ENCODE measurements around the gene ZXDC.

DNA sequence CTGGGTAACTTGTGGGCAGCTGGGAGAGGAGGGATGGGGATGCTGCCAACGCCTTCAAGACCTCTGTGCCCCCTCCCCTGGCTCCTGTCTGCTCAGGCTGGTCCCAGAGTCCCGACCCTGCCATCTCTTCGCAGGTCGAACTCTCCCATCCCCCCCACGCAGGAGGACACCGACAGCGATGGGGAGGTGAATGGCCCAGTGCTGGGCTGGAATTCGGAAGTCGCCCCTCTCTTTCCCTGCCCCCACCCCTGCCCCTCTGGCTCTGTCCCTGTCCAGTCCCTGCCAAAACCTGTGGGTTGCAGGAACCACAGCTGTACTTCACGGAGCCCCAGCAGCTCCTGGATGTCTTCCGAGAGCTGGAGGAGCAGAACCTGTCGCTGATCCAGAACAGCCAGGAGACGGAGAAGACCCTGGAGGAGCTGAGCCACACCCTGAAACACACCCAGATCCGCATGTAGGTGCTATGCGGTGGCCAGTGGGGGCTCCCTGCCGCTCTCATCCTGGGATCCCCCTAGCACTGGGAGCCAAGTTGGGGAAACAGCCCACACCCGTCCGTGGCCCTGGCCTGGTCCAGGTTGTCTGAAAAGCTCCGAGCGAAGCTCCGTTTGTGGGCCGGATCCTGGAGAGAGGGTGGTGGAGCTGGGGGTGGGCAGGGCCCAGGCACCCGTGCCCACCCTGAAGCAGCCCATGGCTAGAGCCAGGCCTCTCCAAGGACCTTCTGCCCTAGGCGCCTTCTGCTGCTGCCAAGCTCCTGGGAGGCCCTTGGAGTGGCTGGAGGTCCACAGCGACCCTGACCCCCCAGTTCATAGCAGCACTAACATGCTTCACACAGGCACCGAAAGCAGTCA, 52.3 kb downstream of the ZXDC start:
- TF ChIP-seq, protein P1, sequence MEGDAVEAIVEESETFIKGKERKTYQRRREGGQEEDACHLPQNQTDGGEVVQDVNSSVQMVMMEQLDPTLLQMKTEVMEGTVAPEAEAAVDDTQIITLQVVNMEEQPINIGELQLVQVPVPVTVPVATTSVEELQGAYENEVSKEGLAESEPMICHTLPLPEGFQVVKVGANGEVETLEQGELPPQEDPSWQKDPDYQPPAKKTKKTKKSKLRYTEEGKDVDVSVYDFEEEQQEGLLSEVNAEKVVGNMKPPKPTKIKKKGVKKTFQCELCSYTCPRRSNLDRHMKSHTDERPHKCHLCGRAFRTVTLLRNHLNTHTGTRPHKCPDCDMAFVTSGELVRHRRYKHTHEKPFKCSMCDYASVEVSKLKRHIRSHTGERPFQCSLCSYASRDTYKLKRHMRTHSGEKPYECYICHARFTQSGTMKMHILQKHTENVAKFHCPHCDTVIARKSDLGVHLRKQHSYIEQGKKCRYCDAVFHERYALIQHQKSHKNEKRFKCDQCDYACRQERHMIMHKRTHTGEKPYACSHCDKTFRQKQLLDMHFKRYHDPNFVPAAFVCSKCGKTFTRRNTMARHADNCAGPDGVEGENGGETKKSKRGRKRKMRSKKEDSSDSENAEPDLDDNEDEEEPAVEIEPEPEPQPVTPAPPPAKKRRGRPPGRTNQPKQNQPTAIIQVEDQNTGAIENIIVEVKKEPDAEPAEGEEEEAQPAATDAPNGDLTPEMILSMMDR (conservative IDR thresholded peaks at IDR 0.05), result no peak
- TF ChIP-seq EZH2 (IDR thresholded peaks at IDR 0.05; ENCODE audit: low read depth), result no peak

All from PC-9 (cell line).